ENCODE results near the gene CHRM5.
"Not testable (repeated sequence)": the region's sequence is repeated elsewhere in the genome, so short reads cannot be mapped to it uniquely, and the experiment has no call there.

Gene CHRM5

GRCh38 chr15:34014556-34014955, 46.3 kb downstream of the CHRM5 start:
- H2AFZ ChIP-seq (ENCODE audit: low read length): no peak overlapping the region
- no peaks in the 10 kb centered on the region for H3K9me2 ChIP-seq (replicated peaks; ENCODE audit: insufficient read depth, low read length)
- DNase-seq: no peak

GRCh38 chr15:34018021-34018645, 49.8 kb downstream of the CHRM5 start:
- TF ChIP-seq EZH2phosphoT487 (IDR thresholded peaks at IDR 0.05; ENCODE audit: low read length) (no peak), EZH2 (optimal IDR thresholded peaks at IDR 0.05; ENCODE audit: low read depth, low read length) (no peak), CTCF (IDR thresholded peaks at IDR 0.05; ENCODE audit: low read length) (no peak)
- Histone ChIP-seq H3K27me3 (replicated peaks; ENCODE audit: insufficient read depth, low read length) (no peaks in the 10 kb centered on the region), H2AFZ (ENCODE audit: low read length) (no peak overlapping the region), H3K9me2 (replicated peaks; ENCODE audit: insufficient read depth, low read length) (no peaks in the 10 kb centered on the region), H3F3A (ENCODE audit: insufficient read depth, low read length) (no peaks in the 10 kb centered on the region), H3K9me3 (replicated peaks; ENCODE audit: insufficient read depth, low read length) (no peaks in the 10 kb centered on the region), H3K79me2 (ENCODE audit: low read length) (no peaks in the 10 kb centered on the region), H3K9ac (ENCODE audit: low read length) (no peak overlapping the region), H3K27ac (ENCODE audit: low read length) (no peak overlapping the region), H4K20me1 (ENCODE audit: insufficient read depth, low read length) (no peaks in the 10 kb centered on the region), H3K4me3 (ENCODE audit: low read length) (no peak overlapping the region), H3K4me1 (ENCODE audit: low read length) (no peaks in the 10 kb centered on the region), H3K36me3 (replicated peaks; ENCODE audit: insufficient read depth, low read length) (no peaks in the 10 kb centered on the region), H3K4me2 (ENCODE audit: low read depth, low read length) (no peak overlapping the region)
- no peak for DNase-seq

More at GRCh38 chr15:34014556-34014955, 46.3 kb downstream of the CHRM5 start:
- Histone ChIP-seq H3F3A (ENCODE audit: insufficient read depth, low read length) (no peaks in the 10 kb centered on the region), H3K4me2 (ENCODE audit: low read depth, low read length) (no peak overlapping the region), H3K9ac (ENCODE audit: low read length) (no peak overlapping the region), H4K20me1 (ENCODE audit: insufficient read depth, low read length) (no peaks in the 10 kb centered on the region), H3K36me3 (replicated peaks; ENCODE audit: insufficient read depth, low read length) (no peaks in the 10 kb centered on the region), H3K27ac (ENCODE audit: low read length) (no peak overlapping the region), H3K4me3 (ENCODE audit: low read length) (no peak overlapping the region), H3K9me3 (replicated peaks; ENCODE audit: insufficient read depth, low read length) (no peaks in the 10 kb centered on the region), H3K4me1 (ENCODE audit: low read length) (no peaks in the 10 kb centered on the region), H3K27me3 (replicated peaks; ENCODE audit: insufficient read depth, low read length) (no peaks in the 10 kb centered on the region), H3K79me2 (ENCODE audit: low read length) (no peaks in the 10 kb centered on the region)
- TF ChIP-seq CTCF (IDR thresholded peaks at IDR 0.05; ENCODE audit: low read length): no peak

- H4K20me1 ChIP-seq (ENCODE audit: insufficient read depth, low read length); H3K27me3 ChIP-seq (replicated peaks; ENCODE audit: insufficient read depth, low read length); H2AFZ ChIP-seq (ENCODE audit: low read length); H3K79me2 ChIP-seq (ENCODE audit: low read length); H3K9me2 ChIP-seq (replicated peaks; ENCODE audit: insufficient read depth, low read length); H3K4me3 ChIP-seq (ENCODE audit: low read length); H3K27ac ChIP-seq (ENCODE audit: low read length); H3K9ac ChIP-seq (ENCODE audit: low read length); H3K9me3 ChIP-seq (replicated peaks; ENCODE audit: insufficient read depth, low read length); H3K36me3 ChIP-seq (replicated peaks; ENCODE audit: insufficient read depth, low read length); H3K4me1 ChIP-seq (ENCODE audit: low read length); H3K4me2 ChIP-seq (ENCODE audit: low read depth, low read length); DNase-seq; H3F3A ChIP-seq (ENCODE audit: insufficient read depth, low read length): not testable (repeated sequence)
Observed at GRCh38 chr15:34018738-34019137, 50.4 kb downstream of the CHRM5 start.

GRCh38 chr15:34019369-34019990, 51.2 kb downstream of the CHRM5 start:
- H3K4me3 ChIP-seq (ENCODE audit: low read length): no peak overlapping the region
- no peaks in the 10 kb centered on the region for H3K36me3 ChIP-seq (replicated peaks; ENCODE audit: insufficient read depth, low read length)
- no peaks in the 10 kb centered on the region for H3K9me2 ChIP-seq (replicated peaks; ENCODE audit: insufficient read depth, low read length)
- no peak overlapping the region for H3K27ac ChIP-seq (ENCODE audit: low read length)
- no peaks in the 10 kb centered on the region for H3K27me3 ChIP-seq (replicated peaks; ENCODE audit: insufficient read depth, low read length)
- no peaks in the 10 kb centered on the region for H3K79me2 ChIP-seq (ENCODE audit: low read length)
- H3K4me2 ChIP-seq (ENCODE audit: low read depth, low read length): no peak overlapping the region
- H3F3A ChIP-seq (ENCODE audit: insufficient read depth, low read length): no peaks in the 10 kb centered on the region
- no peak overlapping the region for H2AFZ ChIP-seq (ENCODE audit: low read length)
- H4K20me1 ChIP-seq (ENCODE audit: insufficient read depth, low read length): no peaks in the 10 kb centered on the region
- TF ChIP-seq EZH2 (optimal IDR thresholded peaks at IDR 0.05; ENCODE audit: low read depth, low read length): no peak
- TF ChIP-seq EZH2phosphoT487 (IDR thresholded peaks at IDR 0.05; ENCODE audit: low read length): no peak
- TF ChIP-seq CTCF (IDR thresholded peaks at IDR 0.05; ENCODE audit: low read length): no peak
- no peaks in the 10 kb centered on the region for H3K9me3 ChIP-seq (replicated peaks; ENCODE audit: insufficient read depth, low read length)
- no peak for DNase-seq
- no peak overlapping the region for H3K9ac ChIP-seq (ENCODE audit: low read length)
- H3K4me1 ChIP-seq (ENCODE audit: low read length): no peaks in the 10 kb centered on the region

Data from MM.1S (cell line).